PC-3 (cell line): Measurements from ENCODE around the gene MORN1. TPM values are rescaled to one million over a fixed set of nuclear protein-coding genes. Genes with fewer than 3 reads are reported as not detected.

Source experiments
- ATAC-seq: fragments of 200-7000 bp; cut with Tn5 transposase; 2 replicates; pipeline ENCODE4 v1.9.1; 2020; ENCODE audit warnings: mild to moderate bottlenecking, moderate library complexity
- BruUV-seq: library from RNA; stranded (reverse); fragments of 400-500 nt; replicated peaks from 2 replicates; lab custom pipeline; 2021; lab: Mats Ljungman, UMichigan
- CTCF ChIA-PET: fragments of 300-600 bp; sonication (Branson Sonifier 250); formaldehyde crosslinking; loops from one replicate; lab custom pipeline; 2022; ENCODE audit warnings: antibody characterized with exemption; lab: Charles Lee
- POLR2A ChIA-PET: fragments of 300-600 bp; sonication (Branson Sonifier 250); formaldehyde crosslinking; loops from one replicate; lab custom pipeline; 2022; ENCODE audit warnings: antibody characterized with exemption; ENCODE audit not compliant: unreplicated experiment; lab: Charles Lee
- DNase-seq: peaks from one replicate; pipeline ENCODE4 v3.0.0-alpha.2; 2015
- H2AFZ ChIP-seq: fragments of 300-600 bp; sonication (generic); 2 replicates; pipeline ENCODE4 v1.6.0; 2016; ENCODE audit warnings: antibody characterized with exemption, low read length
- H3F3A ChIP-seq: fragments of 300-600 bp; sonication (generic); one replicate; pipeline ENCODE4 v1.6.0; 2017; ENCODE audit warnings: antibody characterized with exemption, low read length, control low read depth, mild to moderate bottlenecking; ENCODE audit not compliant: unreplicated experiment
- H3K27ac ChIP-seq: fragments of 300-600 bp; sonication (generic); 2 replicates; pipeline ENCODE4 v1.5.1; 2016; ENCODE audit warnings: mild to moderate bottlenecking, low read length
- H3K27me3 ChIP-seq: fragments of 300-600 bp; sonication (generic); 2 replicates; pipeline ENCODE4 v1.6.1; 2016; ENCODE audit warnings: low read length, mixed read lengths
- H3K36me3 ChIP-seq: fragments of 300-600 bp; sonication (generic); 2 replicates; pipeline ENCODE4 v1.6.1; 2016; ENCODE audit warnings: low read depth, mixed run types, low read length, mixed read lengths
- H3K4me1 ChIP-seq: fragments of 300-600 bp; sonication (generic); 2 replicates; pipeline ENCODE4 v1.5.1; 2016; ENCODE audit warnings: low read length; ENCODE audit not compliant: insufficient read depth
- H3K4me2 ChIP-seq: fragments of 300-600 bp; sonication (generic); 2 replicates; pipeline ENCODE4 v1.6.0; 2016; ENCODE audit warnings: low read length
- H3K4me3 ChIP-seq: fragments of 300-600 bp; sonication (generic); 2 replicates; pipeline ENCODE4 v1.5.1; 2016; ENCODE audit warnings: mild to moderate bottlenecking, low read length, mixed read lengths
- H3K79me2 ChIP-seq: fragments of 300-600 bp; sonication (generic); 2 replicates; pipeline ENCODE4 v1.6.1; 2017; ENCODE audit warnings: low read length, mixed read lengths
- H3K9ac ChIP-seq: fragments of 300-600 bp; sonication (generic); 2 replicates; pipeline ENCODE4 v1.6.0; 2016; ENCODE audit warnings: mild to moderate bottlenecking, low read length
- H3K9me2 ChIP-seq: fragments of 300-600 bp; sonication (generic); replicated peaks from 2 replicates; pipeline ENCODE4 v1.6.1; 2016; ENCODE audit warnings: mixed run types, low read length, mixed read lengths
- H3K9me3 ChIP-seq: fragments of 300-600 bp; sonication (generic); 2 replicates; pipeline ENCODE4 v1.6.1; 2016; ENCODE audit warnings: low read length, mixed read lengths
- H4K20me1 ChIP-seq: fragments of 300-600 bp; sonication (generic); 2 replicates; pipeline ENCODE4 v1.6.1; 2016; ENCODE audit warnings: low read length, mixed read lengths
- CTCF ChIP-seq: fragments of 300-600 bp; sonication (generic); conservative IDR thresholded peaks from 2 replicates; pipeline ENCODE4 v1.5.1; 2017; ENCODE audit warnings: antibody characterized with exemption, low read depth, mild to moderate bottlenecking, low read length
- EZH2 ChIP-seq: fragments of 300-600 bp; sonication (generic); IDR thresholded peaks from one replicate; pipeline ENCODE4 v1.6.1; 2017; ENCODE audit warnings: antibody characterized with exemption, mild to moderate bottlenecking, low read length; ENCODE audit not compliant: unreplicated experiment
- EZH2phosphoT487 ChIP-seq: fragments of 300-600 bp; sonication (generic); IDR thresholded peaks from 2 replicates; pipeline ENCODE4 v1.6.1; 2018; ENCODE audit warnings: mild to moderate bottlenecking, antibody characterized with exemption, low read length, borderline replicate concordance
- intact Hi-C: fragments of 100-400 bp; cut with micrococcal nuclease; formaldehyde crosslinking; loops from 2 replicates; pipeline ENCODE4 v1.9.0; 2023
- total RNA-seq: library from RNA; depleted of rRNA; stranded (reverse); fragments of >200 nt; gene quantifications from 2 replicates; pipeline ENCODE4 v1.2.3, GENCODE V29; 2014

The MORN1 gene
- total RNA-seq, 1 experiment from 2014 or later: 11.2 TPM

- ChIA-PET POLR2A (no interaction called here), CTCF (interaction anchor here (0.6 kb wide), 1 partner anchor 185 kb away, joined by 3 read pairs; the partner anchor contains the start of gene FAAP20)
- Histone ChIP-seq H3K4me3 (no peak overlapping the region), H3F3A (no peaks in the 10 kb centered on the region), H3K4me2 (no peak overlapping the region), H3K9ac (no peak overlapping the region), H2AFZ (no peak overlapping the region), H3K79me2 (no peaks in the 10 kb centered on the region), H3K27ac (no peak overlapping the region), H3K4me1 (no peaks in the 10 kb centered on the region), H4K20me1 (no peaks in the 10 kb centered on the region), H3K27me3 (no peaks in the 10 kb centered on the region), H3K9me3 (no peaks in the 10 kb centered on the region), H3K9me2 (no peaks in the 10 kb centered on the region), H3K36me3 (no peaks in the 10 kb centered on the region)
- ATAC-seq: no peak
- no peak for DNase-seq
- intact Hi-C loops: loop anchor here (5.0 kb wide), 2 partner anchors 68 to 168 kb away; no protein-coding TSS in a partner anchor
- no TSS peak for BruUV-seq
- TF ChIP-seq CTCF (no peak), EZH2 (no peak), EZH2phosphoT487 (no peak)
These were observed 11.5 kb downstream of the MORN1 start for GRCh38 chr1:2379733-2380404.

- Histone ChIP-seq H3K4me3 (no peak overlapping the region), H3K9me3 (no peaks in the 10 kb centered on the region), H3K79me2 (no peaks in the 10 kb centered on the region), H4K20me1 (no peaks in the 10 kb centered on the region), H3K27ac (no peak overlapping the region), H3K4me1 (no peaks in the 10 kb centered on the region), H3K9ac (no peak overlapping the region), H3K9me2 (no peaks in the 10 kb centered on the region), H3K4me2 (no peak overlapping the region), H3K36me3 (no peaks in the 10 kb centered on the region), H3K27me3 (no peaks in the 10 kb centered on the region), H3F3A (no peaks in the 10 kb centered on the region), H2AFZ (no peak overlapping the region)
- TF ChIP-seq CTCF (no peak), EZH2 (no peak), EZH2phosphoT487 (no peak)
- no TSS peak for BruUV-seq
- CTCF ChIA-PET: no interaction called here
- ATAC-seq (no peak), DNase-seq (no peak)
- intact Hi-C loops: no loop called here
- POLR2A ChIA-PET: no interaction called here
These were observed 12.2 kb downstream of the MORN1 start for GRCh38 chr1:2378956-2379732.

GRCh38 chr1:2378441-2378851, 12.9 kb downstream of the MORN1 start:
- TF ChIP-seq CTCF (no peak), EZH2phosphoT487 (no peak), EZH2 (no peak)
- H3K4me2 ChIP-seq: no peak overlapping the region

More at GRCh38 chr1:2378441-2378851, 12.9 kb downstream of the MORN1 start:
- Histone ChIP-seq H4K20me1 (no peaks in the 10 kb centered on the region), H3F3A (no peaks in the 10 kb centered on the region), H3K9ac (no peak overlapping the region), H3K79me2 (no peaks in the 10 kb centered on the region), H3K36me3 (no peaks in the 10 kb centered on the region), H3K9me2 (no peaks in the 10 kb centered on the region), H3K4me3 (no peak overlapping the region), H3K4me1 (peaks cover under 1% of the 10 kb centered on the region), H3K9me3 (no peaks in the 10 kb centered on the region), H3K27ac (no peak overlapping the region), H3K27me3 (no peaks in the 10 kb centered on the region), H2AFZ (no peak overlapping the region)
- intact Hi-C loops: no loop called here
- DNase-seq: no peak
- no TSS peak for BruUV-seq
- ChIA-PET CTCF (no interaction called here), POLR2A (no interaction called here)
- no peak for ATAC-seq
